ENCODE measurements around the gene CREBBP.
A peak's percentile ranks its signal among the peaks of the same experiment; 100 is the strongest.

CREBBP gene

GRCh38 chr16:3694051-3694450 is 186.5 kb downstream of the CREBBP start:
- no peak for DNase-seq (ENCODE audit: low read depth)
- H3K4me3 ChIP-seq (ENCODE audit: control insufficient read depth, low read depth, low read length), result no peak overlapping the region
- TF ChIP-seq CTCF (IDR thresholded peaks at IDR 0.05; ENCODE audit: control insufficient read depth, insufficient read depth, low read depth, low read length, missing control alignments), result no peak

DNA sequence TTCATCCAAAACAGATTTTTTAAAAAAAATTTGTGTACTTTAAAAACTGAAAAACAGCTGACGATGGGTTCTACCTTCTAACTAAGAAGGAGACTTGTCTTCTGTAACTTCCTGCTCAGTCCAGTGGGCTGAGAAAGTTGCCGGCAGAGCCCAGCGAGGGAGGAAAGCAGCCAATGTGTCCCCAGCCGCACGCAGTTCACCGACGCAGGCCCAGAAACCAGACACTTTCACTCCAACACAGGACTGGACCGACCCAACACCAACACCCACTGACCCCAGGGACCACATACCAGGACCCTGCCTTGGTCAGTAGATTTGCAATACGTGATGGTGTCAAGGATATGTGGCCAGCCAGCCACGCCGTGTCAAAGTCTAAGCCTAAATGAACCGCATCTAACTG is 188.8 kb downstream of the CREBBP start:
- DNase-seq (ENCODE audit: low read depth), result no peak
- no peak for TF ChIP-seq CTCF (IDR thresholded peaks at IDR 0.05; ENCODE audit: control insufficient read depth, insufficient read depth, low read depth, low read length, missing control alignments)
- H3K4me3 ChIP-seq (ENCODE audit: control insufficient read depth, low read depth, low read length), result no peak overlapping the region

- peak overlapping the region; percentile 39 for H3K4me3 ChIP-seq (ENCODE audit: control insufficient read depth, low read depth, low read length)
- DNase-seq (ENCODE audit: low read depth), result no peak
- TF ChIP-seq CTCF (IDR thresholded peaks at IDR 0.05; ENCODE audit: control insufficient read depth, insufficient read depth, low read depth, low read length, missing control alignments), result peak; percentile 4
Observed at GRCh38 chr16:3690980-3691720, 189.4 kb downstream of the CREBBP start.

DNA sequence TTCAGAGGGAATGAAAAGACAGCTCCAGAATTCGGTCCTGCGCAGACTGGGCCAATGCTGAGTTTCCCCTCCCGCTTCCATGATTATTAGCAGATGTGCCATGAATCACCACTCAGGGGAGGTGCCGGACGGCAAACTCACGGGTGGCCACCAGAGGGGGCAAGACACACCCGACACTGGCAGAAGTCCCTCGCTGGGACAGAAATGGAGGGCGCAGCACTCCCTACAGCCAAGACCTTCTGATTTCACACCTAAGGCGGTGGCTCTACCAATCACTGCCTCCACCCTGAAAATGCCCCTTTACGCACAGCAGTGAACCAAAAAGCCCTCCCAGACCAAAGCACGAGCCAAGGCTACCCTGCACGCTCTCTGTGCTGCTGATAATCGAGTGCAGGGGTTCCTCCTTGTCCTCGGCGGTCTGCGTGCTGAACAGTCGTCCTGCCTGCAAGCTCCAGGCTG is 190.0 kb downstream of the CREBBP start:
- peak overlapping the region; percentile 39 for H3K4me3 ChIP-seq (ENCODE audit: control insufficient read depth, low read depth, low read length)
- peak; percentile 94 for TF ChIP-seq CTCF (IDR thresholded peaks at IDR 0.05; ENCODE audit: control insufficient read depth, insufficient read depth, low read depth, low read length, missing control alignments)
- DNase-seq (ENCODE audit: low read depth), result peak; percentile 89

- H3K4me3 ChIP-seq (ENCODE audit: control insufficient read depth, low read depth, low read length), result no peak overlapping the region
- TF ChIP-seq CTCF (IDR thresholded peaks at IDR 0.05; ENCODE audit: control insufficient read depth, insufficient read depth, low read depth, low read length, missing control alignments), result no peak
- no peak for DNase-seq (ENCODE audit: low read depth)
Observed at GRCh38 chr16:3689731-3690130, 190.8 kb downstream of the CREBBP start.

DNA sequence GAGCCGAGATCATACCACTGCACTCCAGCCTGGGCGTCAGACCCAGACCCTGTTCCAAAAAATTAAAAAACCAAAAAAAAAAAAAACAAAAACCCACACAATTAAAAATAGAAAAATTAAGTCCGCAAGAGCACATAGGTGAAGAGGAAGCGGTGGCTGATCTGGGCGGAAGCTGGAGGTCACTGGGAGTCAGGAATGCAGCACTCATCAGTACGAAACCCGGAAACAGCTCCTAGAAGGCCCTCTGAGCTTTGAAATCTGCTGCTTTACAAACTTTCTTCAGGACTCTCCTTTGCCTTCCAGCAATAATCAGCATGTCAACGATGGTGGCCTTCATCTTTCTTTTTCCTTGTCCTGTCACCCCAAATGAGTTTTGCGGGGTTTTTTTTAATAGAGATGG is 192.7 kb downstream of the CREBBP start:
- DNase-seq (ENCODE audit: low read depth), result no peak
- no peak for TF ChIP-seq CTCF (IDR thresholded peaks at IDR 0.05; ENCODE audit: control insufficient read depth, insufficient read depth, low read depth, low read length, missing control alignments)
- H3K4me3 ChIP-seq (ENCODE audit: control insufficient read depth, low read depth, low read length), result no peak overlapping the region
